ENCODE data around the gene ADAP2. TPM values are rescaled to one million over a fixed set of nuclear protein-coding genes. Genes with fewer than 3 reads are reported as not detected.

Gene ADAP2
- total RNA-seq, 2 donors from 2014 or later = 1.8 TPM

DNA sequence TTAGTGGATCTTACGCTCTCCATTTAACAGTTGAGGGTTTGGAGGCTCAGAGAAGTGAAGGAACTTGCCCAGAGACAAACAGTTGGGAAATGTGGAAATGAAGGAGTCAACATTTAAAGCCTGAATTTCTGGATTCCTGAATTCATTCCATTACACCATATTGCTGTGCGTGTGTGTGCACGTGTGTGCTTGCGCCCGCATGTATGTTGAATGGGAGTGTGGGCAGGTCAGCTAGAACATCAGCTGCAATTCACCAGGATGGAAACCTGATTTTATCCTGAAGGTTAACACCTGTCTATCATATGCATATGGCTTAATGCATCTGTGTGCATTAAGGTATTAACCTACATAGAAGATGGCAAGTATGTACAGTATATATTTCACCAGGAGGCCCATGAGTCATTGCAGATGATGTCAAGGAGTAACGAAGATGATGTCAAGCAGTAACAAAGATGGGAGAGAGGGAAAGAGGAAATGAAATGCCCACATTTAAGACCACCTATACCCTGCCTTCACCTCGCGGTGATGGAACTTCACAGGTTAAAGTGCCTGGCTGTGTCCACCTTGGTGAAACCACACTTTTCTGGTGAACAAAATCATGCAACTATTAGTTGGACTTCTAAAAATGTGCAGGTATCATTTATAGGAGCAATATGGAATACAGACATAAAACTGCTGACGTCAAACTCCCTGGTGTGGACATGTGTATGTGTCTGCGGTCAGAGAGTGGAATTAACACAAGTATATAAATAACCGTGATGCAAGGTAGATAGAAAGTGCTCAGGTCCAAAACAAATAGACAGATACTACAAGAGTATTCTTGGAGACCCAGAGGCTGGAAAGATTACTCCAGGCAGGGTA, 832 bp upstream of the ADAP2 start:
- H3K9ac ChIP-seq (ENCODE audit: extremely low read depth, low read length, poor library complexity, severe bottlenecking) = no peak overlapping the region
- peaks cover 13% of the 10 kb centered on the region for H3K4me1 Mint-ChIP-seq
- no peak for DNase-seq
- peak overlapping the region; percentile 66 for H3K4me3 ChIP-seq (ENCODE audit: low read length)
- peaks cover 3% of the 10 kb centered on the region for H3K4me1 ChIP-seq (ENCODE audit: control insufficient read depth, insufficient read depth, low read length)
- H3K36me3 ChIP-seq (ENCODE audit: control insufficient read depth, insufficient read depth, low read length) = no peaks in the 10 kb centered on the region
- peaks cover 53% of the 10 kb centered on the region for H3K27me3 ChIP-seq (ENCODE audit: control insufficient read depth, insufficient read depth, low read length, poor library complexity, severe bottlenecking)
- no peaks in the 10 kb centered on the region for H3K9me3 ChIP-seq (ENCODE audit: control insufficient read depth, low read length)
- TF ChIP-seq, protein P1, sequence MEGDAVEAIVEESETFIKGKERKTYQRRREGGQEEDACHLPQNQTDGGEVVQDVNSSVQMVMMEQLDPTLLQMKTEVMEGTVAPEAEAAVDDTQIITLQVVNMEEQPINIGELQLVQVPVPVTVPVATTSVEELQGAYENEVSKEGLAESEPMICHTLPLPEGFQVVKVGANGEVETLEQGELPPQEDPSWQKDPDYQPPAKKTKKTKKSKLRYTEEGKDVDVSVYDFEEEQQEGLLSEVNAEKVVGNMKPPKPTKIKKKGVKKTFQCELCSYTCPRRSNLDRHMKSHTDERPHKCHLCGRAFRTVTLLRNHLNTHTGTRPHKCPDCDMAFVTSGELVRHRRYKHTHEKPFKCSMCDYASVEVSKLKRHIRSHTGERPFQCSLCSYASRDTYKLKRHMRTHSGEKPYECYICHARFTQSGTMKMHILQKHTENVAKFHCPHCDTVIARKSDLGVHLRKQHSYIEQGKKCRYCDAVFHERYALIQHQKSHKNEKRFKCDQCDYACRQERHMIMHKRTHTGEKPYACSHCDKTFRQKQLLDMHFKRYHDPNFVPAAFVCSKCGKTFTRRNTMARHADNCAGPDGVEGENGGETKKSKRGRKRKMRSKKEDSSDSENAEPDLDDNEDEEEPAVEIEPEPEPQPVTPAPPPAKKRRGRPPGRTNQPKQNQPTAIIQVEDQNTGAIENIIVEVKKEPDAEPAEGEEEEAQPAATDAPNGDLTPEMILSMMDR (conservative IDR thresholded peaks at IDR 0.05) = peak; percentile 8
- no peak overlapping the region for H3K27ac Mint-ChIP-seq
- no peaks in the 10 kb centered on the region for H3K9me3 Mint-ChIP-seq
- peak overlapping the region; percentile 53 for H3K4me3 Mint-ChIP-seq
- WGBS, 2 experiments (ENCODE audit: insufficient coverage in 1 of 2, insufficient read length in 1 of 2) = 91 to 96% methylated on average over 9 to 11 of the region's 11 CpGs
- H3K36me3 Mint-ChIP-seq (ENCODE audit: low read depth) = no peaks in the 10 kb centered on the region
- no peak overlapping the region for H3K27ac ChIP-seq (ENCODE audit: low read depth, low read length)
- H3K27me3 Mint-ChIP-seq (ENCODE audit: insufficient read depth) = peaks cover 62% of the 10 kb centered on the region

- peaks cover 63% of the 10 kb centered on the region for H3K27me3 Mint-ChIP-seq (ENCODE audit: insufficient read depth)
- H3K9ac ChIP-seq (ENCODE audit: extremely low read depth, low read length, poor library complexity, severe bottlenecking) = no peak overlapping the region
- H3K4me3 Mint-ChIP-seq = peak overlapping the region; percentile 53
- no peaks in the 10 kb centered on the region for H3K36me3 Mint-ChIP-seq (ENCODE audit: low read depth)
- peaks cover 13% of the 10 kb centered on the region for H3K4me1 Mint-ChIP-seq
- WGBS, 2 experiments (ENCODE audit: insufficient coverage in 1 of 2, insufficient read length in 1 of 2) = 12 to 22% methylated on average over 15 to 66 of the region's 66 CpGs
- TF ChIP-seq, protein P1 (conservative IDR thresholded peaks at IDR 0.05) = no peak
- H3K9me3 Mint-ChIP-seq = no peaks in the 10 kb centered on the region
- no peak overlapping the region for H3K27ac Mint-ChIP-seq
- no peak overlapping the region for H3K27ac ChIP-seq (ENCODE audit: low read depth, low read length)
- H3K9me3 ChIP-seq (ENCODE audit: control insufficient read depth, low read length) = no peaks in the 10 kb centered on the region
- H3K4me3 ChIP-seq (ENCODE audit: low read length) = peak overlapping the region; percentile 66
- no peaks in the 10 kb centered on the region for H3K36me3 ChIP-seq (ENCODE audit: control insufficient read depth, insufficient read depth, low read length)
- DNase-seq = peak; percentile 78
- peaks cover 48% of the 10 kb centered on the region for H3K27me3 ChIP-seq (ENCODE audit: control insufficient read depth, insufficient read depth, low read length, poor library complexity, severe bottlenecking)
- peaks cover 3% of the 10 kb centered on the region for H3K4me1 ChIP-seq (ENCODE audit: control insufficient read depth, insufficient read depth, low read length)
These were observed 688 bp downstream of the ADAP2 start for GRCh38 chr17:30922235-30923030.

- Mint-ChIP-seq H3K27me3 (ENCODE audit: insufficient read depth) (peaks cover 53% of the 10 kb centered on the region), H3K4me1 (peaks cover 23% of the 10 kb centered on the region), H3K4me3 (no peak overlapping the region), H3K9me3 (no peaks in the 10 kb centered on the region), H3K36me3 (ENCODE audit: low read depth) (no peaks in the 10 kb centered on the region), H3K27ac (peak overlapping the region; percentile 48)
- Histone ChIP-seq H3K4me3 (ENCODE audit: low read length) (no peak overlapping the region), H3K9me3 (ENCODE audit: control insufficient read depth, low read length) (no peaks in the 10 kb centered on the region), H3K27me3 (ENCODE audit: control insufficient read depth, insufficient read depth, low read length, poor library complexity, severe bottlenecking) (peaks cover 42% of the 10 kb centered on the region), H3K36me3 (ENCODE audit: control insufficient read depth, insufficient read depth, low read length) (no peaks in the 10 kb centered on the region), H3K27ac (ENCODE audit: low read depth, low read length) (no peak overlapping the region), H3K4me1 (ENCODE audit: control insufficient read depth, insufficient read depth, low read length) (peaks cover 9% of the 10 kb centered on the region), H3K9ac (ENCODE audit: extremely low read depth, low read length, poor library complexity, severe bottlenecking) (no peak overlapping the region)
- peak; percentile 60 for DNase-seq
- WGBS, 2 experiments (ENCODE audit: insufficient coverage in 1 of 2, insufficient read length in 1 of 2) = 79% methylated on average over 2 of the region's 2 CpGs
- TF ChIP-seq, protein P1 (conservative IDR thresholded peaks at IDR 0.05) = peak; percentile 64
These were observed 2.6 kb downstream of the ADAP2 start for GRCh38 chr17:30924341-30924740.
